Bronchial epithelial cell (primary cell): ENCODE measurements around the gene MMP28. TPM values are rescaled to one million over a fixed set of nuclear protein-coding genes. Genes with fewer than 3 reads are reported as not detected.
A peak's percentile ranks its signal among the peaks of the same experiment; 100 is the strongest.

ENCODE experiments used
- DNase-seq: peaks from one replicate; pipeline ENCODE4 v3.0.0-alpha.2; 2010; ENCODE audit warnings: low read depth
- FAIRE-seq: peaks from 2 replicates; lab custom pipeline; 2011; peaks lifted over from hg19 to GRCh38; lab: Jason Lieb, UNC
- H3K27me3 ChIP-seq: 2 replicates; pipeline ENCODE4 v1.5.1; 2011; ENCODE audit warnings: low read length; ENCODE audit not compliant: control insufficient read depth, insufficient read depth
- H3K36me3 ChIP-seq: 2 replicates; pipeline ENCODE4 v1.5.1; 2011; ENCODE audit warnings: low read length; ENCODE audit not compliant: control insufficient read depth, insufficient read depth
- H3K4me3 ChIP-seq: 2 replicates; pipeline ENCODE4 v1.5.1; 2011; ENCODE audit warnings: mild to moderate bottlenecking, low read depth, low read length, control low read depth
- CTCF ChIP-seq: IDR thresholded peaks from 2 replicates; pipeline ENCODE4 v1.5.1; 2011; ENCODE audit warnings: mild to moderate bottlenecking, moderate library complexity, low read length, control low read depth, inconsistent platforms; ENCODE audit not compliant: insufficient read depth, severe bottlenecking
- total RNA-seq: library from RNA; depleted of rRNA; stranded (reverse); fragments of >200 nt; gene quantifications from 2 replicates; pipeline ENCODE4 v1.2.1, GENCODE V29; 2014

The MMP28 gene
- total RNA-seq, 1 donor from 2014 or later: 42.6 TPM

DNA sequence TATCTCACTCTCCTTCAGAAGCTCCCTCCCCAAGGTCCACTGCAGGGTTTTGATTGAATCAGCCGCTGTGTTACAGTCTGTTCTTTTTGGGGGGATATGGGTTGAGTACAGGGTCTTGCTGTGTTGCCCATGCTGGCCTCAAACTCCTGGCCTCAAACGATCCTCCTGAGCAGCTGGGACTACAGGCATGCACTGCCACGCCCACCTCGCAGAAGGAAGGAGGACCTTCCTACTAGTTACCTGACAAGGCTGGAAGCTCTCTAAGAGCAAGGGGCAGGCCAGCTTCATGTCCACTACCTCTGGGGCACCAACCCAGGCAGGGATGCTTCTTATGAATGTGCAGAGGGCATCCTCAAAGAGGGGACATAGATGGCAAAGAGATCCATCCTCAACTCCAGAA lies 1.9 kb upstream of the MMP28 start:
- TF ChIP-seq CTCF: no peak
- no peaks in the 10 kb centered on the region for H3K27me3 ChIP-seq
- DNase-seq (no peak), FAIRE-seq (no peak)
- no peak overlapping the region for H3K4me3 ChIP-seq
- no peaks in the 10 kb centered on the region for H3K36me3 ChIP-seq

DNA sequence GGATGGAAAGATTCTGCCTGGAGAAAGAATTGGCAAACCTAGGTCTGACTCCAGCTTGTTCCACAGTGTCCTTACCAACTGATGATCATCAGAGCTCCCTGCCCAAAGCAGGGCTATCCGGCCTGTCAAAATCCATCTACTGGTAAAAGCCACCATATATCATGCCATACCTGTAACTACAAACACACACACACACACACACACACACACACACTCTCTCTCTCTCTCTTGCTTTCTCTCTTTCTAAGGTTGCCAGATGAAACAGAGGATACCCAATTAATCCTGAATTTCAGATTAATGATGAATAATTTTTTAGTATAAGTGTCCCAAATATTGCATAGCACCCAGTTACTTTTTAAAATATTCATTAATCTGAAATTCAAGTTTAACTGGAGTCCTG lies 1.5 kb upstream of the MMP28 start:
- no peak overlapping the region for H3K4me3 ChIP-seq
- H3K27me3 ChIP-seq: no peaks in the 10 kb centered on the region
- DNase-seq (no peak), FAIRE-seq (no peak)
- no peak for TF ChIP-seq CTCF
- no peaks in the 10 kb centered on the region for H3K36me3 ChIP-seq

GRCh38 chr17:35795871-35796265 lies 427 bp upstream of the MMP28 start:
- TF ChIP-seq CTCF: no peak
- DNase-seq (no peak), FAIRE-seq (no peak)
- Histone ChIP-seq H3K4me3 (peak overlapping the region; percentile 84), H3K27me3 (no peaks in the 10 kb centered on the region), H3K36me3 (no peaks in the 10 kb centered on the region)

DNA sequence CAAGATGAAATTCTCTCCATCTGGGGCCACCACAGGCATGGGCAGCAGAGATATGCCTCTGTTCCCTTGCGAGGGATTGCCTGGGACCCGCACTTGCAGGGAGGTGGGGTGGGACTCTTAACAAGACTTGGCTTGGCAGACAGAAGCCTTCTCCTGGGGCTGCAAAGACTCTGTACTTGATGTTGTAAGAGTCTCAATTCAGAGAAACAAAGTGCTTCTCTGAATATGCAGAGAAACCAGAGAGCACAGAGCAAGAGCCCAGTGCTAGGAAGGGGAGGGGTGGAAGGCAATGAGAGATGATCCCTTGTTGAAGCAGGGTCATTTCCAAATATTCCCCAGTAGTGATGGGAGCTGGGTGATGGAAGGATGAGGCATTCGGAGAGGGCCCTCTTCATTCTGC lies 2.2 kb downstream of the MMP28 start:
- no peak for TF ChIP-seq CTCF
- DNase-seq: no peak
- Histone ChIP-seq H3K36me3 (no peaks in the 10 kb centered on the region), H3K4me3 (peak overlapping the region; percentile 84), H3K27me3 (no peaks in the 10 kb centered on the region)
- no peak for FAIRE-seq

DNA sequence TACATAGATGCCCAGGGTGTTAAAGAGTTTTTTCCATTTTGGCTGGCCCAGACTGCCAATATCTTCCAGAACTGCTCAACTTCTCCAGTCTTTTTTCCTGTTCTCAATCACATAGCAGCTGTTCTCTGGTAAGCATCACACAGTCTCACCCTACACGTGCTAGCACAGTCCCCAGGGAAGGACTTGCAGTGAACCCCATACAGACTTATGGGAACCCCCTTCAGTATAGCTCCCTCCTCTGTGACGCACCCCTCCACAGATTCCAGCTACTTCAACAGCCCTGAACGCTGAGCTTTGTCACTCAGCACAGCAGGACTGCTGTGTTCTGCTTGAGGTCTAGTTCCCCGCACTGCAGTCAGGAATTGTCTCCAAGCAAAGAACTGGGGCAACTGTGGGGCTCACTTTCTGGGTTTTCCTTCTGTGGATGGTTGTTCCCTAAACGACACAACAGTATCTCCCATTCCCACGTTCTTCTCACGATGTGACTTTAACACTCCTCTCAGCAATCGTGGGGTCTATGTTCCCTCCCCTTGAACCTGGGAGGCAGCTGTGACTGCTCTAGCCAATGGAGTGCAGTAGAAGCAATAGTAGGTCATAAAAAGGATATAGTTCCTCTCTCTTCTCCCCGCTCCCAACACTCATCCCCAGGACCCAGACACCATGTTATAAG lies 3.6 kb downstream of the MMP28 start:
- H3K36me3 ChIP-seq: no peaks in the 10 kb centered on the region
- H3K4me3 ChIP-seq: no peak overlapping the region
- DNase-seq (no peak), FAIRE-seq (no peak)
- no peak for TF ChIP-seq CTCF
- H3K27me3 ChIP-seq: no peaks in the 10 kb centered on the region

GRCh38 chr17:35790841-35791240 lies 4.6 kb downstream of the MMP28 start:
- H3K36me3 ChIP-seq: no peaks in the 10 kb centered on the region
- FAIRE-seq (no peak), DNase-seq (peak; percentile 74)
- H3K4me3 ChIP-seq: no peak overlapping the region
- TF ChIP-seq CTCF: no peak
- no peaks in the 10 kb centered on the region for H3K27me3 ChIP-seq
